ENCODE data around the gene ROBO1.

DNA sequence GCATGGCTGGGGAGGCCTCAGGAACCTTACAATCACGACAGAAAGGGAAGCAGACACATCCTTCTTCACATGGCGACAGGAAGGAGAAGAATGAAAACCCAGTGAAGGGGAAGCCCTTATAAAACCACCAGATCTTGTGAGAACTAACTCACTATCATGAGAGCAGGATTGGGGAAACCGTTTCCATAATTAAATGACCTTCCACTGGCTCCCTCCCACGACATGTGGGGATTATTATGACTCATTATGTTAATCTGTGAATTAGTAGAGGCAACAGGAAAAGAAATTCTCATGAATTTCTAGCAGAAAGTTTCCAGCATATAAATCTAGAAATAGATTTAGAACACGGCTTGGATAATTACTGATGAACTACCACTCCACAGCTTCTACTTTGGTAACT lies 937.3 kb downstream of the ROBO1 start:
- TF ChIP-seq EZH2 (IDR thresholded peaks at IDR 0.05; ENCODE audit: borderline replicate concordance, low read depth, low read length, poor library complexity, severe bottlenecking): no peak
- TF ChIP-seq, protein P1, sequence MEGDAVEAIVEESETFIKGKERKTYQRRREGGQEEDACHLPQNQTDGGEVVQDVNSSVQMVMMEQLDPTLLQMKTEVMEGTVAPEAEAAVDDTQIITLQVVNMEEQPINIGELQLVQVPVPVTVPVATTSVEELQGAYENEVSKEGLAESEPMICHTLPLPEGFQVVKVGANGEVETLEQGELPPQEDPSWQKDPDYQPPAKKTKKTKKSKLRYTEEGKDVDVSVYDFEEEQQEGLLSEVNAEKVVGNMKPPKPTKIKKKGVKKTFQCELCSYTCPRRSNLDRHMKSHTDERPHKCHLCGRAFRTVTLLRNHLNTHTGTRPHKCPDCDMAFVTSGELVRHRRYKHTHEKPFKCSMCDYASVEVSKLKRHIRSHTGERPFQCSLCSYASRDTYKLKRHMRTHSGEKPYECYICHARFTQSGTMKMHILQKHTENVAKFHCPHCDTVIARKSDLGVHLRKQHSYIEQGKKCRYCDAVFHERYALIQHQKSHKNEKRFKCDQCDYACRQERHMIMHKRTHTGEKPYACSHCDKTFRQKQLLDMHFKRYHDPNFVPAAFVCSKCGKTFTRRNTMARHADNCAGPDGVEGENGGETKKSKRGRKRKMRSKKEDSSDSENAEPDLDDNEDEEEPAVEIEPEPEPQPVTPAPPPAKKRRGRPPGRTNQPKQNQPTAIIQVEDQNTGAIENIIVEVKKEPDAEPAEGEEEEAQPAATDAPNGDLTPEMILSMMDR (conservative IDR thresholded peaks at IDR 0.05; ENCODE audit: low read depth, low read length): no peak

All from A673 (cell line).